ENCODE data around the gene ACADS. TPM values are rescaled to one million over a fixed set of nuclear protein-coding genes. Genes with fewer than 3 reads are reported as not detected.

Gene ACADS
- total RNA-seq, 1 donor from 2014 or later: 0.88 TPM

DNA sequence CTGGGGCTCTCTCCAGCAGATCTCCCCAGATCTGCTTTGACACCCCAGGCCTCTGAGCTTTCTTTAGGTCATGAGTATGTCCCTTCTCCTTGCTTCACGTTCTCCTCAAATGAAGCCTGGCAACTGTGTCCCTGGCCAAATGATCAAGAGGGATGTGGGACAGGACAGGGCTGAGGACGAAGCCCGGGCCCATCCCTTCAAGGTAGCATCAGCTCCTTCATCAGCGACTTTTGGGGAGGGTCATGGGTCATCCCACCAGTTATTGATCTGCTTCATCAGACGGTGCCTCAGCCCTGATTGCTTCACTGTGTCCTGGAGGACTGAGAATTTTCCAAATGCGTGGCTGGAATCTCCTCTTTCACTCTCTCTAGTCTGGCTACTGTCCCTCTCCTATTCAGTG, 32.3 kb downstream of the ACADS start:
- no peak for DNase-seq (ENCODE audit: low spot score)
- Mint-ChIP-seq H3K4me1 (peaks cover 18% of the 10 kb centered on the region), H3K36me3 (peaks cover 15% of the 10 kb centered on the region), H3K9me3 (peaks cover 8% of the 10 kb centered on the region), H3K27me3 (ENCODE audit: insufficient read depth, low read depth) (no peaks in the 10 kb centered on the region), H3K4me3 (no peak overlapping the region), H3K27ac (no peak overlapping the region)
- Histone ChIP-seq H4K20me1 (ENCODE audit: low read depth) (no peaks in the 10 kb centered on the region), H3K9ac (no peak overlapping the region), H3K9me3 (ENCODE audit: low read depth) (no peaks in the 10 kb centered on the region), H3F3A (ENCODE audit: low read depth) (no peaks in the 10 kb centered on the region), H2AFZ (replicated peaks) (no peak overlapping the region), H3K4me2 (no peak overlapping the region), H3K27me3 (no peaks in the 10 kb centered on the region), H3K79me2 (ENCODE audit: low read depth) (no peaks in the 10 kb centered on the region), H3K4me1 (no peaks in the 10 kb centered on the region), H3K27ac (no peak overlapping the region), H3K36me3 (no peaks in the 10 kb centered on the region), H3K4me3 (no peak overlapping the region)
- TF ChIP-seq EZH2 (IDR thresholded peaks at IDR 0.05) (no peak), EZH2phosphoT487 (IDR thresholded peaks at IDR 0.05) (no peak)
- TF ChIP-seq, protein P1, sequence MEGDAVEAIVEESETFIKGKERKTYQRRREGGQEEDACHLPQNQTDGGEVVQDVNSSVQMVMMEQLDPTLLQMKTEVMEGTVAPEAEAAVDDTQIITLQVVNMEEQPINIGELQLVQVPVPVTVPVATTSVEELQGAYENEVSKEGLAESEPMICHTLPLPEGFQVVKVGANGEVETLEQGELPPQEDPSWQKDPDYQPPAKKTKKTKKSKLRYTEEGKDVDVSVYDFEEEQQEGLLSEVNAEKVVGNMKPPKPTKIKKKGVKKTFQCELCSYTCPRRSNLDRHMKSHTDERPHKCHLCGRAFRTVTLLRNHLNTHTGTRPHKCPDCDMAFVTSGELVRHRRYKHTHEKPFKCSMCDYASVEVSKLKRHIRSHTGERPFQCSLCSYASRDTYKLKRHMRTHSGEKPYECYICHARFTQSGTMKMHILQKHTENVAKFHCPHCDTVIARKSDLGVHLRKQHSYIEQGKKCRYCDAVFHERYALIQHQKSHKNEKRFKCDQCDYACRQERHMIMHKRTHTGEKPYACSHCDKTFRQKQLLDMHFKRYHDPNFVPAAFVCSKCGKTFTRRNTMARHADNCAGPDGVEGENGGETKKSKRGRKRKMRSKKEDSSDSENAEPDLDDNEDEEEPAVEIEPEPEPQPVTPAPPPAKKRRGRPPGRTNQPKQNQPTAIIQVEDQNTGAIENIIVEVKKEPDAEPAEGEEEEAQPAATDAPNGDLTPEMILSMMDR (IDR thresholded peaks at IDR 0.05): no peak

DNA sequence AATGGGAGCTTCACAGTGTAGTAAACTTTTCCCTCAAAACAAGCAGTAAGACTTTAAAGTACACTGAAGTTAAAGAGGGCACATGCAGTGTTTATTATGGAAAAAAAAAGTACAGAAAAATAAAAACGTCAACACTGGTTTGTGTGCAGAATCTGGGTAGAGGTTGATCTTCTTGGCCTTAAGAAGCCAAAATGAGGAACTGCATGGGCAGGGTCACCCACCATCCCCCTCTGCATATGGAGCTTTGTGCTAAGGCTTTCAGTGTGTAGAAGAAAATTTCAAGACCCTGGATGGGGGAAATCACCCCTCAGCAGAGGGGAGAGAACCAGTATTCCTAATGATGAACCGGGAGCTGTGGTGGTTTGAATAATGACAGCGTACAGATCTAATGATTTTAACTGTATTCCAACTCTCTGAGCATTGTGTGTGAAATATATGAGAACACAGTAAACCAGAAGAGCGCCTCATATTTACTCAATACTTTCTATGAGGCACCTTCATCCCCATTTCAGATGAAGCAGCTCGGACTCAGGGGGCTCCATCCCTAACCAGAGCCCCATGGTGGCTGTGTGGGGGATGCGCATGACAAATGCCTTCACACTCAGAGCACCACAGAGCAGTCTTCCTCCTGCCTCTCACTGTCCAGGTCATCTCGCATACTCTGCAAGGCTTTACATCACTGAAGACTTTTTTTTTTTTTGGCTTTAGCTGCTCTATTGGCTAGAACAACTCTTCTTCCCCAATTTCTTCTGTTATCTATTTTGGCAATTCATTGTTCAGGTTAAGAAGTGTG, 33.4 kb downstream of the ACADS start:
- Histone ChIP-seq H4K20me1 (ENCODE audit: low read depth) (no peaks in the 10 kb centered on the region), H3K4me3 (no peak overlapping the region), H3K4me1 (no peaks in the 10 kb centered on the region), H3K9me3 (ENCODE audit: low read depth) (no peaks in the 10 kb centered on the region), H3K27me3 (no peaks in the 10 kb centered on the region), H2AFZ (replicated peaks) (no peak overlapping the region), H3K79me2 (ENCODE audit: low read depth) (no peaks in the 10 kb centered on the region), H3F3A (ENCODE audit: low read depth) (no peaks in the 10 kb centered on the region), H3K4me2 (no peak overlapping the region), H3K27ac (no peak overlapping the region), H3K9ac (no peak overlapping the region), H3K36me3 (no peaks in the 10 kb centered on the region)
- H3K36me3 Mint-ChIP-seq: peaks cover 16% of the 10 kb centered on the region
- H3K27me3 Mint-ChIP-seq (ENCODE audit: insufficient read depth, low read depth): no peaks in the 10 kb centered on the region
- H3K9me3 Mint-ChIP-seq: peaks cover 8% of the 10 kb centered on the region
- peaks cover 18% of the 10 kb centered on the region for H3K4me1 Mint-ChIP-seq
- no peak for DNase-seq (ENCODE audit: low spot score)
- H3K4me3 Mint-ChIP-seq: no peak overlapping the region
- no peak overlapping the region for H3K27ac Mint-ChIP-seq
- TF ChIP-seq EZH2 (IDR thresholded peaks at IDR 0.05): no peak
- no peak for TF ChIP-seq EZH2phosphoT487 (IDR thresholded peaks at IDR 0.05)
- TF ChIP-seq, protein P1 (IDR thresholded peaks at IDR 0.05): no peak

DNA sequence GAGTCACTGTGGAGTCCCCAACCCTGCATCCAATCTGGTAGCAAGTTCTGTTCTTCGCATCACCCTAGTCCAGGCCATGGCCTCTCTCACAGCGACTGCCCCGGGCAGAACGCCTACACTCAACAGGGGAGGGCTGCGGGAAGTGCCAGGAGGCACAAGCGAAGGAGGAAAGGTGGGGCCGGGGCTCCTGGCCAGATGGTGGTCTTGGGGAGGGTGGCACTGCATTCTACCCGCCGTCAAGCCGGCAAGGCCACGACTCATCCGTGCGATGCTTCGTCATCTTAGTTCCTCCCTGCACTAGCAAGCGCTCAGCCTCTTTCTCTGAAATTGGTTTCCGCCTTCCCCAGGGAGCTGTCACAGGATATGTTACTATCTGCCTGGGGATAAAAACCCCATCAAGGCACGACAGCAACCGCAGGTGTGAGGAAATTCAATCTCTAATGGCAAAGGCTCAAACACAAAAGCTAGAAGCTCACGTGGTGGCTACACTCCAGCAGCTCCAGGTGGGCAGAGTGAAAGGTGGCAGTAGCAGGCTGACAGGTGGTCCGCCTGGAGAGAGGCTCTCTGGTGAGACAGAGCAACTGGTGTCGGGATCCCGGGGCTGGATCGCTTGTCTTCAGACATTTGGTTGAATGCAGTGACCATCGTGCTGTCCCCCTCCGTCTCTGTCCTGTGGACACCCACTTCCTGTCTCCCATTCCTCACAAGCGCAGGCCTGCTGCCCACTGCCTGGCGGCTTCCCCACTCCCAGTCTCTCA, 34.1 kb downstream of the ACADS start:
- H3K27me3 Mint-ChIP-seq (ENCODE audit: insufficient read depth, low read depth): no peaks in the 10 kb centered on the region
- TF ChIP-seq, protein P1 (IDR thresholded peaks at IDR 0.05): no peak
- TF ChIP-seq EZH2phosphoT487 (IDR thresholded peaks at IDR 0.05) (no peak), EZH2 (IDR thresholded peaks at IDR 0.05) (no peak)
- Histone ChIP-seq H2AFZ (replicated peaks) (no peak overlapping the region), H3K4me2 (no peak overlapping the region), H3K4me3 (no peak overlapping the region), H4K20me1 (ENCODE audit: low read depth) (no peaks in the 10 kb centered on the region), H3K4me1 (no peaks in the 10 kb centered on the region), H3K27ac (no peak overlapping the region), H3K36me3 (no peaks in the 10 kb centered on the region), H3K9ac (no peak overlapping the region), H3K27me3 (no peaks in the 10 kb centered on the region), H3K79me2 (ENCODE audit: low read depth) (no peaks in the 10 kb centered on the region), H3K9me3 (ENCODE audit: low read depth) (no peaks in the 10 kb centered on the region), H3F3A (ENCODE audit: low read depth) (no peaks in the 10 kb centered on the region)
- no peak overlapping the region for H3K4me3 Mint-ChIP-seq
- peaks cover 5% of the 10 kb centered on the region for H3K9me3 Mint-ChIP-seq
- DNase-seq (ENCODE audit: low spot score): no peak
- H3K27ac Mint-ChIP-seq: peak overlapping the region; percentile 47
- peaks cover 19% of the 10 kb centered on the region for H3K36me3 Mint-ChIP-seq
- peaks cover 18% of the 10 kb centered on the region for H3K4me1 Mint-ChIP-seq

Measured in neural progenitor cell (in vitro differentiated cells).